ENCODE results near the gene PITX1.
A peak's percentile ranks its signal among the peaks of the same experiment; 100 is the strongest.

PITX1 gene

GRCh38 chr5:135027266-135027696 lies 6.7 kb downstream of the PITX1 start:
- H3K27me3 ChIP-seq = peaks cover 0 to 8% of the 10 kb centered on the region in 2 donors
- peak overlapping the region in 1 of 2 donors; percentile 65 for H3K27ac ChIP-seq
- peaks cover 0 to 25% (median 8%) of the 10 kb centered on the region in 4 donors for H3K4me1 ChIP-seq
- no peaks in the 10 kb centered on the region for H3K9me3 ChIP-seq
- no peak overlapping the region for H3K4me3 ChIP-seq
- TF ChIP-seq CTCF (IDR thresholded peaks at IDR 0.05) = no peak
- intact Hi-C loops (cut with DNase I; ENCODE audit: low total_unique reads) = no loop called here
- H3K36me3 ChIP-seq = peaks cover 0 to 22% (median 6%) of the 10 kb centered on the region in 3 donors
- no peak for DNase-seq

GRCh38 chr5:135026645-135027265 lies 7.3 kb downstream of the PITX1 start:
- Histone ChIP-seq H3K27ac (peak overlapping the region in 1 of 2 donors; percentile 65), H3K27me3 (peaks cover 0 to 8% of the 10 kb centered on the region in 2 donors)

GRCh38 chr5:135025730-135026644 lies 8.0 kb downstream of the PITX1 start:
- peak overlapping the region in 1 of 2 donors; percentile 65 for H3K27ac ChIP-seq
- H3K9me3 ChIP-seq = no peaks in the 10 kb centered on the region
- peaks cover 0 to 5% of the 10 kb centered on the region in 2 donors for H3K27me3 ChIP-seq
- no peak for TF ChIP-seq CTCF (IDR thresholded peaks at IDR 0.05)
- H3K4me3 ChIP-seq = no peak overlapping the region
- H3K36me3 ChIP-seq = peaks cover 0 to 22% (median 6%) of the 10 kb centered on the region in 3 donors
- peaks cover 0 to 20% (median 3%) of the 10 kb centered on the region in 4 donors for H3K4me1 ChIP-seq
- intact Hi-C loops (cut with DNase I; ENCODE audit: low total_unique reads) = no loop called here
- DNase-seq = no peak

More at GRCh38 chr5:135026645-135027265, 7.3 kb downstream of the PITX1 start:
- no peak for TF ChIP-seq CTCF (IDR thresholded peaks at IDR 0.05)
- Histone ChIP-seq H3K36me3 (peaks cover 0 to 22% (median 6%) of the 10 kb centered on the region in 3 donors), H3K4me3 (no peak overlapping the region), H3K9me3 (no peaks in the 10 kb centered on the region), H3K4me1 (peaks cover 0 to 20% (median 6%) of the 10 kb centered on the region in 4 donors)
- intact Hi-C loops (cut with DNase I; ENCODE audit: low total_unique reads) = no loop called here
- DNase-seq = no peak

GRCh38 chr5:135024956-135025729 lies 8.9 kb downstream of the PITX1 start:
- no peak overlapping the region for H3K27ac ChIP-seq
- H3K4me1 ChIP-seq = peaks cover 0 to 25% (median 1%) of the 10 kb centered on the region in 4 donors
- DNase-seq = peak in 1 of 2 donors; percentile 24
- no peak overlapping the region for H3K4me3 ChIP-seq
- H3K27me3 ChIP-seq = peaks cover 0 to 4% of the 10 kb centered on the region in 2 donors
- intact Hi-C loops (cut with DNase I; ENCODE audit: low total_unique reads) = no loop called here
- H3K9me3 ChIP-seq = no peaks in the 10 kb centered on the region
- TF ChIP-seq CTCF (IDR thresholded peaks at IDR 0.05) = no peak
- H3K36me3 ChIP-seq = peaks cover 0 to 22% (median 6%) of the 10 kb centered on the region in 3 donors

All from tibial artery (tissue), 4 donors.